ENCODE measurements around the gene ACTA1. TPM values are rescaled to one million over a fixed set of nuclear protein-coding genes. Genes with fewer than 3 reads are reported as not detected.
"Not testable (repeated sequence)": the region's sequence is repeated elsewhere in the genome, so short reads cannot be mapped to it uniquely, and the experiment has no call there.

The ACTA1 gene
- polyA plus RNA-seq (ENCODE audit: insufficient read length in 3 of 3) = 10 to 100 TPM in 1 of 3 donors, under 1 TPM in 2; 0.50 to 10.4 (median 0.70) TPM
- long read RNA-seq, donor 1 = 0 reads
- long read RNA-seq, donor 2, transcript ACTA1-202 (7 exons, 1,491 nt) = major isoform, 9 of 9 reads
- long read RNA-seq, donor 2, partial matches to known transcripts = 0 of 9 reads
- long read RNA-seq, donor 2, other reads (novel, unspliced or antisense) = 0 of 9 reads
- long read RNA-seq, donor 3 = 0 reads
- long read RNA-seq, donor 4 = 0 reads
- long read RNA-seq, donor 5 = 0 reads
- long read RNA-seq, donor 6, partial matches to known transcripts = 0 of 1 reads
- long read RNA-seq, donor 6, other reads (novel, unspliced or antisense) = 0 of 1 reads
- long read RNA-seq, donor 7, partial matches to known transcripts = 0 of 2 reads
- long read RNA-seq, donor 7, other reads (novel, unspliced or antisense) = 0 of 2 reads
- long read RNA-seq, donor 8 = 0 reads
- long read RNA-seq, donor 9 = 0 reads
- long read RNA-seq, donor 10, transcript ACTA1-202 (7 exons, 1,491 nt) = major isoform, 7 of 7 reads
- long read RNA-seq, donor 10, partial matches to known transcripts = 0 of 7 reads
- long read RNA-seq, donor 10, other reads (novel, unspliced or antisense) = 0 of 7 reads
- long read RNA-seq, donor 11 = 0 reads
- long read RNA-seq, donor 12 = 0 reads
- long read RNA-seq, donor 13 = 0 reads
- long read RNA-seq, donor 14 = 0 reads
- long read RNA-seq, donor 15, partial matches to known transcripts = 0 of 1 reads
- long read RNA-seq, donor 15, other reads (novel, unspliced or antisense) = 0 of 1 reads
- long read RNA-seq, donor 16 = 0 reads

DNA sequence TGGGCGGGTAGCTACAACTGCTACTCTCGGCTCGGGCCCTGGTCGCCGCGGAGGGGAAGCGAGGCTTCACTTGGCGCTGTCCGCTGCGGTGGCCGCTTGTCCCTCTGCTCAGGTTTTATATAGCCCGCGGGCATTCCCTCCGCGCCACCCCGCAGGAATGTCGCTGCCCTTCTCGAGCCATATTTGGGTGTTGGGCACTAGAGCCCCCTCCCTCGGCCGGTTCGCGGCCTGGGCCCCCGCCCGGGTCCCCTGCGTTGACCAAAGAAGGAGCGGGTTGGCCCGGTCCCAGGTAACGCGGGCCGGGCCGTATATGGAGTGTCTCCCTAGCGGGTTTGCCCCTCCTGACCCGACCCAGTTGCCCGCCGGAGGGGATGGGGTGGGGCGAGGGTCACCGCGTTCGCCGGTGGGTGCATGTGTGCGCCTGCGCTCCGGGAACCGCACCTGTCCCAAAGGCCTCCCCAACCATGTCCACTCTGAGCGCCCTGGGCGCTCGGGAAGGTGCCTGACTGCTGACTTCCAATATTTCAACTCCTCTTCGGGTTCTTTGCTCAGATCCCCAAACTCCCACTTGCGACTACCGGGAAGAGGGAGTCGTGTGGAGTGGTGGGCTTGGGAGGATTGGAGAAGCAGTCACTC is at the start of gene ACTA1:
ACTA1 (minus strand) TSS at position 90 of the 636 bp plus-strand sequence. CDS start 979 bp downstream, outside the sequence.
- DNase-seq = no peak

DNA sequence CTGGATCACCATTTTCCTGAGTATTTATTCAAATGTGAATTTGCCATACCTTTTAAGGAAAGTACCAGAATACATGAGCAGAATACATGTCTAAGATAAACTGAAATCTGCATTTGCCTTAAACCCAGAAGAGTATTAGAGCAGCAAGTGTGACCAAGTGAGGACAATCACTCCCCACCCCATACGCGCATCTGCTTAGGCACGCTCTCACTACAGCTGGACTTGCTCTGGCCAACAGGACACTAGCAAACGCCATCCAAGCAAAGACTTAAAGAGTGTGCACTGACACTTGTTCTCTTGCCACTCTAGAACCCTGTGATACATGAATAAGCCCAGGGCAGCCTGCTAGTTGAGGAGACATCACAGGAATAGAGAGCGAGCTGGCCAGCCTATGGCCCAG is 48.6 kb upstream of the ACTA1 start:
- DNase-seq = no peak

DNA sequence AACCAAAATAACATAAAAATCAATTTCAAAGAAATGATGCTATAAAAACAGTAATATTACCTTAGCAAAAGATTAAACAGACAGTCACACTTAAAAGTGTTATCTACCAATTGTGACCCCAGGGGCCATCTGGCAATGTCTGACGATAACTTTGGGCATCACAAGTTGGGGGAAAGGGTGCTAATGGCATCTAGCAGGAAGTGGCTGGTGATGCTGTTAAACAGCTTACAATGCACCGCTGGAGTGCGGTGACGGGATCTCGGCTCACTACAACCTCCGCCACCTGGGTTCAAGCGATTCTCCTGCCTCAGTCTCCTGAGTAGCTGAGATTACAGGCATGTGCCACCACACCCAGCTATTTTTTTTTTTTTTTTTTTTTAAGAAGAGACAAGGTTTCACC is 46.6 kb upstream of the ACTA1 start:
- no peak for DNase-seq

DNA sequence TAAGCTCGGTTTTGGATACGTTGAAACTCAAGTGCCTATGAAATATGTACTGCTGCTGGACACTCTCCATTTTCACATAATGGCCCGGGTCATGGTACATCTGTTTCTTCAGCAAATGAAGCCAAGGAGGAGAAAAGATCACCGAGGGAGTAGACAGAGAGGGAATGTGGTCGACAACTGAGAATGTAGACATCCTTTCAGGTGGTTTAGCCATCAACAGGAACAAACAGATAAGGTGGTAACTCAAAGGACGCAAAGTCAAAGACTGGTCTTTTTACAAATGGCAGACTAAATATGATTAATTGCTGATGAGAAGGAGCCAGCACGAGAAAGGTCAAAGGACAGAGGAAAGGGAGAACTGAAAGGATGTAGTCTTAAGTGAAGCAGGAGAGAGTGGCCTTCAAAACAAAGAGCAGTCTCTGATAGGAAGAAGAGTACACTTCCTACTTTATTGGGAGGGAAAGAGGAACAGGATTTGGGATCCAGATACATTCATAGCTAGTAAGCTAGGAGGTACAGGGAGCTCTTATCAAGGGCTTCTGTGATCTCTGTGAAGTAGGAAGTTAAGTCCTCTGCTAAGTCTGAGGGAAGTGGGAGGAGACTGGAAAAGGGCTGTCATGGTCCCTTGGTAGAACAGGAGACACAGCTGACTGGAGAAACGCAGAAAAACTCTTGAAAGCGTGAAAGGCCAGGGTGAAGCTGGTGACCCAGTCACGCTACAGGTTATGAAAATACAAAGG is 45.9 kb upstream of the ACTA1 start:
- peak; percentile 4 for DNase-seq

DNA sequence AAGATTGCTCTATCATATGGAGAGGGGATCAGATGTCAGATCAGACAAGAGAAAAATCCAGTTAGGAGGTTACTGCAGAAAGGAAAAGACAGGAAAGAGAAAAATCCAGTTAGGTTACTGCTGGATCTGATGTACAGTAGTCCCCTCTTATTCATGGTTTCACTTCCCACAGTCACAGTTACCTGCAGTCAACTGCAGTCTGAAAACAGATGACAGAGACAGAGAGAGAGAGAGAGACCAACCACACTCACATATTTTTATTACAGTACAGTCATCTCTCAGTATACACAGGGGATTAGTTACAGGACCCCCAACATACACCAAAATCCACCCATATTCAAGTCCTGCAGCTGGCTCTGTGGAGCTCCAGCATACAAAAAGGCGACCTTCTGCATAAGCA is 45.0 kb upstream of the ACTA1 start:
- no peak for DNase-seq

DNA sequence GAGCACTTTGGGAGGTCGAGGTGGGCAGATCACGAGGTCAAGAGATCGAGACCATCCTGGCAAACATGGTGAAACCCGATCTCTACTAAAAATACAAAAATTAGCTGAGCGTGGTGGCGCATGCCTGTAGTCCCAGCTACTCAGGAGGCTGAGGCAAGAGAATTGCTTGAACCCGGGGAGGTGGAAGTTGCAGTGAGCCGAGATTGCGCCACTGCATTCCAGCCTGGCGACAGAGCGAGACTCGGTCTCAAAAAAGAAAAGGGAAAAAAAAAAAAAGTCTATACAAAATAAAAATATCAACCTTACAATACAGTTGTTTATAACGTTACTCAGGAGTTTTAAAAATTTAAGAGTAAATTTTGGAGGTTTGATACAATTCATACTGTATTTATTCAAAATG is 42.0 kb upstream of the ACTA1 start:
- not testable (repeated sequence) for DNase-seq

DNA sequence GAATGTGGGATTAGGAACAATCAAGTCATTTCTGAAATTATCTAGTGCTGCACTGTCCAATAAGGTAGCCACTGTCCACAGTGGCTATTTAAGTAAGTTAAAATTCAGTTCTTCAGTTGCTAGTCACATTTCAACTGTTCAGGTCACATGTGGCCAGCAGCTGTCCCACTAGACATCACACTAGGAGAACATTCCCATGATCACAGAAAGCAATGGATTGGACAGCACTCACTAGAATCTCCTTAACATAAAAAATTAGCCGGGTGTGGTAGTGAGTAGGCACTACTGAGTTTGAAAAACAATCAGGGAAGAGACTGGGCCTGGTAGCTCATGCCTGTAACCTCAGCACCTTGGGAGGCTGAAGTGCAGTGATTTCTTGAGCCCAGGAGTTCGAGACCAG is 40.6 kb upstream of the ACTA1 start:
- DNase-seq = no peak

DNA sequence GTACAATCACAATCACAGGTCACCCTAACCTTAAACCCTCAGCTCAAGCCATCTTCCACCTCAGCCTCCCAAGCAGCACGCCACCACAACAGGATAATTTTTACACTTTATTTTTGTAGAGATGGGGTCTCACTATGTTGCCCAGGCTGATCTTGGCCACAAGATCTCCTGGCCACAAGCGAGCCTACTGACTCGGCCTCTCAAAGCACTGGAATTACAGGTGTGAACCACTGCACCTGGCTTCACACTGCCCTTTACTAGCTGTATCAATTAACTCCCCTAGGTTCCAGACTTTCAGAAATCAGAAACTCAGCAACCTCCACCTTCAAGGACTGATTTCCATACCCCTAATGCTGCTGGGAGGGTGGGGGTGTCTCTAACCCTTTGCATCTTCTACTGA is 37.3 kb upstream of the ACTA1 start:
- DNase-seq = no peak

DNA sequence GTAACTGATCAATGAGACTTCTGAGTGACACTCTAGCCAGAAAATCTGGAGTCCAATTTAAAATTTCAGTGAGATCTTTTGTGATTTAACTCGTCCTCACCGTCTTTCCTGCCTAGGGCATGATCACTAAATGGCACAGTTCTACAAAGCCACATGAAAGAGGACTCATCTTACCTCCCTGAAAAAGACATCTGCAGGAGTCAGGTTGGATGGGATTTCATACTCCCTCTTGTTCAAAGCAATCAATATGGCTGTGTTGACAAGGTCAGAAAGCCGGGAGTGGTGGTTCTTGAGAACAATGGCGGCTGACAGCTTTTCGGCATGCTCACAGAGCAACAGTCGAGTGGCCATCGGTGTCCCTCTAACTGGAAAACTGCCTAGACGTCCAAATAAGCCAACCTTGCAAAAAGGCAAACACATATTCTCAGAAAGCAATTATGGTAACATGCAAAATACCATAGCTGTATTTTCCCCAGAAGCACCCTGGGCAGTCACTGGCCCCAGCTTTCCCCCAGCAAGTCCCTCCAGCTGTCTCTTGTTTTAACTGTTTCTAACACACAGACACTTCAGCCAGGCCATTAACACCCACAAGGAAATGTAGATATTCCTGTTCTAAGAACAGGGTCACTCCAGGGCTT is 36.6 kb upstream of the ACTA1 start:
- no peak for DNase-seq

DNA sequence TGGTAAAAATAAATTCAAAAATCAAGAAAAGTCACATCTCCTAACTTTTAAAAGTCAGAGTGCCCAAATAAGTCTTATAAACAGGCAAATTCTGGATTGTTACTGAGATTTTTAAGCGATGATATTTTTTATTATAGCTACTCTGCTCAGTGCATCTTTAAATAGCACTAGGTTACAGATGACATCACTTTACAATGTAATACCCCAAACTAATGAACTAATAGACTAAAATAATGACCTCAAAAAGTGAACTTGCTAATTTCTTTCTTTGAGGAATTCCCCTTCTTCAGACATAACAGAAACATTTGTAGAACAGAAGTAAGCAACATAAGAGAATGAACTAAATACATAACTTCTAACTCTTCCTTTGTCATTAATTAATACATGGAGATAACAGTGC is 33.0 kb upstream of the ACTA1 start:
- DNase-seq = no peak

DNA sequence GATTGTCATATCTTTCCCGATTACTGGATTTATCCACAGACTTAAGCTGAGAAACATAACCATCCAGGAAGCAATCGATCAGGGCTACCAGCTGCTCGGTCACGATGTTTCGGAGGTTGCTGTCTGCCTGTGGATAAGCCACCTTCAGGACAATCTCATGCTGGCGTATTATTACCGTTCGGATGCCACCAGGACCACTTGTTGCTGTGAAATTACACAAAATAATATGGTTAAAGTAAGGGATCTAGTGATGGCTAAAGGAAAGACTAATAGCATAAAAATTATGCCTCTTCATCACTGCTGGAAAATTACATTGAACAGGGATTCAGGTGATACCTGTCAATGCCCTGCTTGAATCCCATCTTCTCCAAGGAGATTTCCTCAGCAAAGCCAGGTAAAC is 30.8 kb upstream of the ACTA1 start:
- DNase-seq = no peak

DNA sequence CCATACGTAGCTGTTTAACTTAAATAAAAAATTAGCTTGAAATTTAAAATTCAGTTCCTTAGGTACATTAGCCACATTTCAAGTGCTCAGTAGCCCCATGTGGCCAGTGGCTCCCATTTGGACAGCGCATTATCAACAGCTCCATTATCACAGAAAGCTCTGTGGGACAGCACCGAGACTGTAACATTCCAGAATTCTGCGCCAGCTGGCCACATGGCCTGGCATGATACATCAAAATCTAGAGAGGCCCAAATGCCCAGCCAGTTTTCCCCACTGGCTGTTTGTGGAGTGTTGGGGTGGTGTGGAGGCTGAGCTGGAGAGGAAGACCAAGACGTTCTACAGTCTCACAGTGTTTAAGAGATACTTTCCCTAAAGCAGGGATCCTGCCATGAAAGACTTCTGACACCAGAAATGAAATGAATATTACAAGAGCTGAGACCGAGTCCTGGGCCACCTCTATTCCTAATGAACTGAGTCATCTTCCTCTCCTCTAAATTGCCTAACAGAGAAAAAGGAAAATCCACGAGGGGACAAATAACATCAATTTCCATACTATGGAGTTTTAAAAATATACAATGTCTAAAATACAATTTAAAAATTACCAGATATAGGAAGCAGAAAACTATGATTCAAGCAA is 27.3 kb upstream of the ACTA1 start:
- no peak for DNase-seq

DNA sequence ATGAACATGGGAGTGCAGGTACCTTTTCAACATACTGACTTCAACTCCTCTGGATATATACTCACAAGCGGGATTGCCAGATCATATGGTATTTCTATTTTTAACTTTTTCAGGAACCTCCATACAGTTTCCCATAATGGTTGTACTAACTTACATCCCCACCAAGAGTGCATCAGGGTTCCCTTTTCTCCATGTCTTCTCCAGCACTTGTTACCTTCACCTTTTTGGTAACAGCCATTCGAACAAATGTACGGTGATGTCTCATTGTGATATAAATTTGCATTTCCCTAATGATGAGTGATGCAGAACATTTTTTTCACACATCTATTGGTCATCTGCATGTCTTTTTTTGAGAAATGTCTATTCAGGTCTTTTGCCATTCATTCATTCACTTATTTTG is 25.9 kb upstream of the ACTA1 start:
- no peak for DNase-seq

DNA sequence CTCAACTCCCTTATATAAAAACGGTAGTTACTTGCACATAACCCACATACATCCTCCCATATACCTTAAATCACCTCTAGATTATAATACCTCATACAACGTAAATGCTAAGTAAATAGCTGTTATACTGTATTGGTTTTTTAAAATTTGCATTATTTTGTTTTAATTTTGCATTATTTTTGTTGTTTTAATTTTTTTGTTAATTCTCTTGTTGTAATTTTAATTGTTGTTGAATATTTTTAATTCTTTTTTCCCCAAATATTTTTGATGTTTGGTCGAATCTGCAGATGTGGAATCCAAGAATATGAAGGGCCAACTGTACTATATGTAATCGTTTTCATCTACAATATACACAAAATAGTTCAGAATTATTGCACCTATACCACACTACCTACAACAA is 23.5 kb upstream of the ACTA1 start:
- DNase-seq = no peak

DNA sequence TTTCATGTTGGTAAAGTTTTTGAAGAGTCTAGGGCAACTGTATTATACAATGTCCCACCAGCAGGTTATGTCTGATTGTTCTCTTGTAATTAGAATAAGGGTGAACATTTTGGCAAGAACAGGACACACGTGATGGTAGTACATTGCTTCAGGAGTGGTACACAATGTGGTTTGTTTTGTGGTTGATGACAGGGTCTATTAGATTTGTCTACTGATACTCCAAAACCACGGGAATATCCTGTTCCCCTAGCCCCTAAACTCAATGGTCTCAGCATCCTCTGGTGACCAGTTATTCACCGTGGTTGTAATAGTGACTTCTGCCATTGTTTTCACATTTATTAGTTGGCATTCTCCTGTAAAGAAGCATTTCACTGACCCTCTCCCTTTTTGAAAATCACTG is 22.1 kb upstream of the ACTA1 start:
- no peak for DNase-seq

DNA sequence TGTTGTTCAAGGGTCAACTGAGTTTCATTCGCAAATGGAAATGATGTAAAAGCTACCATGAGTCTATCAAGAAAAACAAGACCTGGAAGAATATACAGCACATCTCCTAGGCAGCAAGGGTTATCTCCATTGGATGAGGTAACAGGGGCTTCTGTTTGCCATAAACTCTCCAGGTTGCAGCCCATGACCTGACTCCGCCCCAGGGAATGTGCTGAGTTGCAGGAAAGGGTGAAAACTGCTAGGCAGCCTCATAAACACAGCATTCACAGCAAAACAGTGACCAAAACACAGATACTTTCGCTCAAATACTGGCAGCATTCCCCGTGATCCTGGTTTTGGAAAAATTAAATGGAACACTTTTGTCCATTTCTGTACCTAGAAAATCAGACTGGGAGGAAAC is 20.2 kb upstream of the ACTA1 start:
- no peak for DNase-seq

DNA sequence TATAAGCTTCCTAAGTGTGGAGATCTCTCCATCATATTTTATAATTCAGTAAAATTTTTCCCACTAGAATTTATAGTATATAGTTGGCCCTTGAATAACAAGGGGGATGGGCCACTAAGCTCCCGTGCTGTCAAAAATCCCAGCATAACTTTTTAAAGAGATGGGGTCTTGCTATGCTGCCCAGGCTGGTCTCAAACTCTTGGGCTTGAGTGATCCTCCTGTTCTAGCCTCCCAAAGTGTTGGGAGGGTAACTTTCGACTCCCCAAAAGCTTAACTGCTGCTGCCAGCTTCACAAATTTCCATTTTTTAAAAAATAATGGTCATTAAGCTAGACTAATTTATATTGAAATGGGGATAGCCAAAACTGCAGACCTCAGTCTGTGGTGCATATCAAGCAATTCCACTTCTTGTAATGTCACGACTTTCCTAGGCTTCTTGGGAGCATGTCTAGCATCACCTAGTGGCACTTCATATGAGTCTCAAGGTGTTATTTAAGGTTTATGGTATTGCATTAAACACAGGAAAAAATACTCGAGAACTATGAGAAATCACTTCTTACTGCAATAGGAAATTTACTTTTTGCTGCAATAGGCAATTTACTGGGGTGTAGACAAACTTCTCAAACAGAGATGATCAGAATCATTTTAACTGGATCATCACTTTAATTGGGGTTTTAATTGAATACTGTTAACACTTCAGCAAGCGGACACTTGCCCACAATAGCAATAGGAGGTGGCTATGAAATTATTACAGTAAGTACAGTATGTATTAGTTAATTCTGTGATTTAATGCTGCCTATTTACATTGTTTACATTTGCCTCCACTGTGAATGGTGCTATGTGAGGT is 19.3 kb upstream of the ACTA1 start:
- DNase-seq = no peak

DNA sequence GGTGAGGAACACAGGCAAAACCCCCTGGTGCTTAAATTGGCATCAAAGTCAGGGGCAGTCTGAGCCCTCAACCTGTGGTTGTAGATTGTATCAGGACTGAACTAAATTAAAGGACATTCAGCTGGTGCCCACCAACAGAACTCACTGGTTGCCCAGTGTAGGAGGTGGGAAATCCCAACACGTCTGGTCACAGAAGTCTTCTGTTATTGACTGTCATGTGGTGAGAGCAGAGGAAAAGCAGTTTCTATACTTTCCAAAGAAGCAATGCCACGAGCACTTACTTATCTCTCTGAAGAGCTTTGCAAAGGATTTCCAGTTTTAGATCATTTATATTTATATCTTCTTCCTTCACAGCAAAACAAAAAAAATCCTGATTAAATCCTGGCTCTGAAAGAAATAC is 15.0 kb upstream of the ACTA1 start:
- DNase-seq = no peak

DNA sequence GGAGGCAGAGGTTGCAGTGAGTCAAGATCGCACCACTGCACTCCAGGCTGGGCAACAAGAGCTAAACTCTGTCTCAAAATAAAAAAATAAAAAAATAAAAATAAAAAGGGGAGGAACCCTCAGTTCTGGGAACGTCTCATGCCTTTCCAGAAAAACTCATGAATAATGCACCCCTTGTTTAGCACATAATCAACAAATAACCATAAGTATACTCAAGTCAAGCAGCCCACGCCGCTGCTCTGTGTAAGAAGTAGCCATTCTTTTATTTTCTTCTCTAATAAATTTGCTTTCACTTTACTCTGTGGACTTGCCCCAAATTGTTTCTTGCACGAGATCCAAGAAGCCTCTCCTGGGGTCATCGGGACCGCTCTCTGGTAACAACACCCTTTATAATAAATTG is 14.5 kb upstream of the ACTA1 start:
- no peak for DNase-seq

DNA sequence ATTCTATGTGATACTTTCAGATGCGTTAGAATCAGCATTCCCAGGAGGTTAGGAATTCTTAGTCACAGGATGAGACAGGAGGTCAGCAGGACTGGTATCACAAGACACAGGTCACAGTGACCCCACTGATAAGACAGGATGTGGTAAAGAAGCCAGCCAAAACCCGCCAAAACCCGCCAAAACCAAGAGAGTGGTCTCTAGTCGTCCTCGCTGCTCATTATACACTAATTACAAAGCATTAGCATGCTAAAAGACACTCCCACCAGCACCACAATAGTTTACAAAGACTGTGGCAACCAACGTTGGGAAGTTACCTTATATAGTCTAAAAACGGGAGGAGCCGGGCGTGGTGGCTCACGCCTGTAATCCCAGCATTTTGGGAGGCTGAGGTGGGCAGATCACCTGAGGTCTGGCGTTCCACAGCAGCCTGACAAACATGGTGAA is 13.9 kb upstream of the ACTA1 start:
- DNase-seq = no peak
